GM12878 (cell line): ENCODE data around the gene PARP11. TPM values are rescaled to one million over a fixed set of nuclear protein-coding genes. Genes with fewer than 3 reads are reported as not detected.

ENCODE experiments used
- ATAC-seq: fragments of 200-7000 bp; cut with Tn5 transposase; 3 replicates; pipeline ENCODE4 v1.9.1; 2020; ENCODE audit warnings: mild to moderate bottlenecking, moderate library complexity
- BruUV-seq: library from RNA; stranded (reverse); fragments of 400-500 nt; replicated peaks from 2 replicates; lab custom pipeline; 2021; lab: Mats Ljungman, UMichigan
- CTCF ChIA-PET: fragments of 300-600 bp; sonication (Branson Sonifier 250); formaldehyde crosslinking; extraction: SDS; loops from one replicate; lab custom pipeline; 2021; ENCODE audit warnings: inconsistent platforms; lab: Yijun Ruan, JAX
- POLR2A ChIA-PET: fragments of 350-600 bp; formaldehyde crosslinking; extraction: SDS; loops from one replicate; lab custom pipeline; 2021; ENCODE audit warnings: inconsistent platforms; lab: Charles Lee
- RAD21 ChIA-PET: fragments of 300-600 bp; sonication (Branson Sonifier 250); formaldehyde crosslinking; loops from one replicate; lab custom pipeline; 2023; ENCODE audit warnings: antibody characterized with exemption; ENCODE audit not compliant: unreplicated experiment; lab: Charles Lee
- SMC1A ChIA-PET: fragments of 300-600 bp; sonication (Branson Sonifier 250); formaldehyde crosslinking; loops from one replicate; lab custom pipeline; 2023; ENCODE audit not compliant: unreplicated experiment, uncharacterized antibody; lab: Charles Lee
- DNase-seq: peaks from one replicate; pipeline ENCODE4 v3.0.0-alpha.2; 2011; ENCODE audit warnings: low read depth, low spot score
- FAIRE-seq: peaks from 3 replicates; lab custom pipeline; 2011; peaks lifted over from hg19 to GRCh38; lab: Jason Lieb, UNC
- H2AFZ ChIP-seq: 2 replicates; pipeline ENCODE4 v1.6.0; 2011; ENCODE audit warnings: low read depth, low read length, control low read depth; ENCODE audit not compliant: control insufficient read depth
- H3K27ac ChIP-seq: 2 replicates; pipeline ENCODE4 v1.5.1; 2011; ENCODE audit warnings: control low read depth; ENCODE audit not compliant: control insufficient read depth, insufficient read depth
- H3K27me3 ChIP-seq, 2 experiments: replicated peaks in 1 of 2; 2 replicates each; pipeline versions ENCODE4 v1.6.0 to v1.6.1; 2011; ENCODE audit warnings: low read length in 1 of 2; ENCODE audit not compliant: control insufficient read depth in 2 of 2, insufficient read depth in 2 of 2
- H3K36me3 ChIP-seq, 2 experiments: 2 replicates each; pipeline ENCODE4 v1.5.1; 2011; ENCODE audit warnings: low read length in 1 of 2; ENCODE audit not compliant: control insufficient read depth in 2 of 2, insufficient read depth in 2 of 2
- H3K4me1 ChIP-seq: 2 replicates; pipeline ENCODE4 v1.6.1; 2011; ENCODE audit warnings: mild to moderate bottlenecking, low read length, moderate library complexity, mixed read lengths; ENCODE audit not compliant: control insufficient read depth, insufficient read depth
- H3K4me2 ChIP-seq: 2 replicates; pipeline ENCODE4 v1.6.0; 2011; ENCODE audit warnings: control low read depth; ENCODE audit not compliant: control insufficient read depth, insufficient read depth
- H3K4me3 ChIP-seq: fragments of 200-600 bp; sonication (generic); 2 replicates; pipeline ENCODE4 v1.5.1; 2016
- H3K79me2 ChIP-seq: 2 replicates; pipeline ENCODE4 v1.6.0; 2011; ENCODE audit warnings: low read length; ENCODE audit not compliant: control insufficient read depth, insufficient read depth
- H3K9ac ChIP-seq: 2 replicates; pipeline ENCODE4 v1.8.0; 2011; ENCODE audit warnings: low read length, control low read depth, mixed read lengths; ENCODE audit not compliant: control insufficient read depth, insufficient read depth
- H3K9me3 ChIP-seq: replicated peaks from 3 replicates; pipeline ENCODE4 v1.5.1; 2011; ENCODE audit warnings: mild to moderate bottlenecking, low read length; ENCODE audit not compliant: control insufficient read depth, insufficient read depth
- H4K20me1 ChIP-seq: 2 replicates; pipeline ENCODE4 v1.6.0; 2011; ENCODE audit not compliant: control insufficient read depth, insufficient read depth
- CEBPB ChIP-seq, 2 experiments: fragments of 150-350 bp in 1 of 2; IDR thresholded peaks; 2 replicates each; pipeline ENCODE4 v1.6.1; 2012 to 2014; ENCODE audit warnings: low read depth in 2 of 2, low read length in 2 of 2, borderline replicate concordance in 1 of 2, inconsistent platforms in 1 of 2
- PRDM15 ChIP-seq: fragments of 450-650 bp; formaldehyde crosslinking; IDR thresholded peaks from 2 replicates; pipeline ENCODE4 v1.4.0; 2020; ENCODE audit warnings: mild to moderate bottlenecking, moderate library complexity
- STAT3 ChIP-seq: IDR thresholded peaks from 2 replicates; pipeline ENCODE4 v1.6.1; 2011; ENCODE audit warnings: low read depth, low read length, improper control_type of control experiment
- TBL1XR1 ChIP-seq: IDR thresholded peaks from 2 replicates; pipeline ENCODE4 v1.6.1; 2012; ENCODE audit warnings: low read depth, low read length, improper control_type of control experiment
- WGBS: methylation state at CpG from one replicate; pipeline ENCODE4 v1.1.6; 2016; ENCODE audit warnings: low lambda C conversion rate; ENCODE audit not compliant: insufficient replicate concordance, insufficient coverage; ENCODE audit errors: missing lambda C conversion rate; 5-methylcytosine and 5-hydroxymethylcytosine counted together
- in situ Hi-C: fragments of 300-500 bp; cut with MboI; formaldehyde crosslinking; loops from 9 replicates; pipeline ENCODE4 v1.14.3; 2018; ENCODE audit warnings: mixed read lengths
- intact Hi-C: fragments of 100-400 bp; cut with micrococcal nuclease; formaldehyde crosslinking; loops from one replicate; pipeline ENCODE4 v1.14.2; 2022; ENCODE audit not compliant: unreplicated experiment
- polyA plus RNA-seq, 11 experiments: library from polyadenylated mRNA; depleted of rRNA in 4 of 11; unstranded in 6 of 11; stranded (reverse) in 5 of 11; fragments of >200 nt; fragmentation: Nextera tagmentation in 4 of 11; fragmentation: Illumina TruSeq in 1 of 11; extraction: Ambion mirVana in 4 of 11; extraction: Trizol in 1 of 11; gene quantifications; 1 replicate in 1 of 11; 2 replicates in 10 of 11; pipeline versions ENCODE4 v1.2.1 to v1.2.3, GENCODE V29; 2011 to 2016; ENCODE audit warnings: inconsistent platforms in 2 of 11, missing spikeins in 2 of 11, low read depth in 1 of 11
- total RNA-seq, 4 experiments: library from RNA; depleted of rRNA in 3 of 4; stranded (reverse); fragments of >200 nt in 3 of 4; fragmentation: Illumina TruSeq in 1 of 4; extraction: Trizol in 1 of 4; gene quantifications; 2 replicates each; pipeline versions ENCODE4 v1.2.1 to v1.2.3, GENCODE V29; 2013 to 2021
- TF ChIP-seq, protein P1 (sequence below), 3 experiments: IDR thresholded peaks in 2 of 3; conservative IDR thresholded peaks in 1 of 3; 2 replicates each; pipeline ENCODE4 v1.5.1; 2011; ENCODE audit warnings: low read depth in 3 of 3, low read length in 3 of 3, mild to moderate bottlenecking in 3 of 3, control low read depth in 2 of 3, moderate library complexity in 2 of 3, inconsistent platforms in 1 of 3, mixed read lengths in 1 of 3; ENCODE audit not compliant: control insufficient read depth in 2 of 3, insufficient read depth in 1 of 3; ENCODE audit errors: extremely low read depth in 1 of 3

The PARP11 gene
- total and polyA plus RNA-seq, 10 of the 15 experiments (the other 5 are each of a cell fraction or from before 2014, with no cell fraction given): 3.0 to 14.1 (median 6.3) TPM

DNA sequence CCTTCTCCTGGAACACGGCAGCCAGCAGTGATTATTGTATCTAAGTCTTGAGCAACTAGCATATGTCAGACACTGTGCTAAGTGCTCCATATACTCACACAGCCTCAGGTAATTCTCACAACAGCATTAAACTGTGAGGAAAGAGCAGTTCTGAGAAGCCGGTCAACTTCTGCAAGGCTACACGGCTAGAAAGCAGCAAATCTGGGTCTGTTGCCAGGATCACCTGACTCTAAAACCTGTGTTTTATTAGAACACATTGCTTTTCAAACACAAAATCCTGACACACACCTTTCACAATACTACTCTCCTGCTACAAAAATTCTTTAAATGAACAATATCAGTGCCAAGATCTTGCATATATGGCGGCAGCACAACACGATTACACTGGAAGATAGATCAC is 70.5 kb downstream of the PARP11 start (continued):
- no peak for TF ChIP-seq PRDM15 (CRISPR knock-in tag)
- TF ChIP-seq, all 136 proteins: peak for 0

GRCh38 chr12:3797531-3798048 is 75.6 kb downstream of the PARP11 start:
- TF ChIP-seq CEBPB (IDR thresholded peaks at IDR 0.05; ENCODE audit: borderline replicate concordance in 1 of 2, low read depth in 2 of 2, low read length in 2 of 2) (no peak), STAT3 (no peak), TBL1XR1 (no peak)
- TF ChIP-seq, protein P1, sequence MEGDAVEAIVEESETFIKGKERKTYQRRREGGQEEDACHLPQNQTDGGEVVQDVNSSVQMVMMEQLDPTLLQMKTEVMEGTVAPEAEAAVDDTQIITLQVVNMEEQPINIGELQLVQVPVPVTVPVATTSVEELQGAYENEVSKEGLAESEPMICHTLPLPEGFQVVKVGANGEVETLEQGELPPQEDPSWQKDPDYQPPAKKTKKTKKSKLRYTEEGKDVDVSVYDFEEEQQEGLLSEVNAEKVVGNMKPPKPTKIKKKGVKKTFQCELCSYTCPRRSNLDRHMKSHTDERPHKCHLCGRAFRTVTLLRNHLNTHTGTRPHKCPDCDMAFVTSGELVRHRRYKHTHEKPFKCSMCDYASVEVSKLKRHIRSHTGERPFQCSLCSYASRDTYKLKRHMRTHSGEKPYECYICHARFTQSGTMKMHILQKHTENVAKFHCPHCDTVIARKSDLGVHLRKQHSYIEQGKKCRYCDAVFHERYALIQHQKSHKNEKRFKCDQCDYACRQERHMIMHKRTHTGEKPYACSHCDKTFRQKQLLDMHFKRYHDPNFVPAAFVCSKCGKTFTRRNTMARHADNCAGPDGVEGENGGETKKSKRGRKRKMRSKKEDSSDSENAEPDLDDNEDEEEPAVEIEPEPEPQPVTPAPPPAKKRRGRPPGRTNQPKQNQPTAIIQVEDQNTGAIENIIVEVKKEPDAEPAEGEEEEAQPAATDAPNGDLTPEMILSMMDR (IDR thresholded peaks at IDR 0.05 in 2 of 3, conservative IDR thresholded peaks at IDR 0.05 in 1 of 3; ENCODE audit: control insufficient read depth in 2 of 3, extremely low read depth in 1 of 3, insufficient read depth in 1 of 3, low read depth in 3 of 3, low read length in 3 of 3): 0 out of 6 replicates have a peak, but pooled peaks of 1 of the 3 experiments have one; percentile 5
- no peaks in the 10 kb centered on the region for H3K27me3 ChIP-seq
- H3K27ac ChIP-seq: no peak overlapping the region
- H3K36me3 ChIP-seq: no peaks in the 10 kb centered on the region
- no peak overlapping the region for H3K4me3 ChIP-seq
- H4K20me1 ChIP-seq: no peaks in the 10 kb centered on the region
- no peak for FAIRE-seq
- ChIA-PET POLR2A (no interaction called here), RAD21 (interaction anchor here (1.4 kb wide), 1 partner anchor 497 kb away, joined by 4 read pairs; no protein-coding TSS in a partner anchor), SMC1A (interaction anchor here (1.1 kb wide), 1 partner anchor 69 kb away, joined by 3 read pairs; no protein-coding TSS in a partner anchor), CTCF (interaction anchor here (4.9 kb wide), 1 partner anchor 498 kb away, joined by 64 read pairs; no protein-coding TSS in a partner anchor)
- no peak overlapping the region for H3K9ac ChIP-seq
- no peaks in the 10 kb centered on the region for H3K79me2 ChIP-seq
- ATAC-seq: no peak
- no peak overlapping the region for H3K4me2 ChIP-seq
- H3K4me1 ChIP-seq: no peaks in the 10 kb centered on the region
- in situ Hi-C loops: no loop called here
- H2AFZ ChIP-seq: no peak overlapping the region
- 67% methylated on average over 3 of the region's 3 CpGs for WGBS
- no peaks in the 10 kb centered on the region for H3K9me3 ChIP-seq
- BruUV-seq: no TSS peak
- no peak for DNase-seq
- intact Hi-C loops: no loop called here
